Heart right ventricle (tissue), 16 donors: ENCODE data around the gene ABLIM2. TPM values are rescaled to one million over a fixed set of nuclear protein-coding genes. Genes with fewer than 3 reads are reported as not detected.

Experiments used
- ATAC-seq, 8 donors: fragments of 200-7000 bp; cut with Tn5 transposase; one replicate each; pipeline ENCODE4 v1.9.1; 2020; ENCODE audit warnings: mild to moderate bottlenecking in 8 of 8, moderate library complexity in 8 of 8, moderate number of reproducible peaks in 1 of 8
- DNase-seq, 2 donors: peaks; one replicate each; pipeline ENCODE4 v3.0.0-alpha.2; 2020
- H3K27ac ChIP-seq, 10 donors: fragments of 200-600 bp; sonication (generic) in 2 of 10; one replicate each; pipeline versions ENCODE4 v1.5.0 to v1.8.0; 2020 to 2022; ENCODE audit warnings: mild to moderate bottlenecking in 3 of 10
- H3K27me3 ChIP-seq, 7 donors: fragments of 200-600 bp; one replicate each; pipeline ENCODE4 v1.8.0; 2021 to 2022; ENCODE audit warnings: mild to moderate bottlenecking in 2 of 7
- H3K36me3 ChIP-seq, 9 donors: fragments of 200-600 bp; sonication (generic) in 1 of 9; one replicate each; pipeline versions ENCODE4 v1.5.0 to v1.8.0; 2020 to 2022; ENCODE audit warnings: mild to moderate bottlenecking in 2 of 9
- H3K4me1 ChIP-seq, 9 donors: fragments of 200-600 bp; sonication (generic) in 1 of 9; one replicate each; pipeline versions ENCODE4 v1.5.0 to v1.8.0; 2020 to 2022; ENCODE audit warnings: mild to moderate bottlenecking in 4 of 9
- H3K4me3 ChIP-seq, 10 donors: fragments of 200-600 bp; sonication (generic) in 2 of 10; one replicate each; pipeline versions ENCODE4 v1.5.0 to v1.8.0; 2020 to 2022; ENCODE audit warnings: mild to moderate bottlenecking in 7 of 10, moderate library complexity in 2 of 10
- H3K9me3 ChIP-seq, 11 donors: fragments of 200-600 bp in 10 of 11; sonication (generic) in 2 of 11; one replicate each; pipeline versions ENCODE4 v1.5.0 to v1.8.0; 2013 to 2022; ENCODE audit warnings: mild to moderate bottlenecking in 2 of 11, control low read depth in 1 of 11, moderate library complexity in 1 of 11
- CTCF ChIP-seq, 9 donors: fragments of 200-600 bp; sonication (generic) in 2 of 9; IDR thresholded peaks; one replicate each; pipeline versions ENCODE4 v1.5.0 to v1.8.0; 2021 to 2022; ENCODE audit warnings: antibody characterized with exemption in 9 of 9, mild to moderate bottlenecking in 5 of 9, moderate library complexity in 1 of 9
- WGBS, 2 donors: extraction: QIAGEN DNeasy Blood & Tissue Kit; methylation state at CpG; one replicate each; pipeline ENCODE4 v1.1.7; 2013; ENCODE audit warnings: inconsistent platforms in 1 of 2; 5-methylcytosine and 5-hydroxymethylcytosine counted together
- intact Hi-C, 10 donors: fragments of 100-400 bp; cut with DNase I; formaldehyde crosslinking; loops; one replicate each; pipeline versions ENCODE4 v1.11.1 to v1.14.2; 2022
- polyA plus RNA-seq, 2 donors: library from polyadenylated mRNA; stranded (reverse); fragments of 200-250 nt; gene quantifications; one replicate each; pipeline ENCODE4 v1.2.3, GENCODE V29; 2013
- total RNA-seq, 10 donors: library from RNA; stranded (reverse); fragmentation: NEBNext Ultra II Directional in 3 of 10; extraction: Animal tissue kit (Norgen Biotek cat#: 25700) in 3 of 10; gene quantifications; one replicate each; pipeline versions ENCODE4 v1.2.1 to v1.2.4, GENCODE V29; 2021 to 2023
- donor health status: Arrhythmogenic right ventricular cardiomyopathy.
- donor health status: ischemic (EF 13 %, LVEDD 7.1; RV severe dilation, severe dysfunction).
- donor health status: healthy with polysubstance abuse.
- donor health status: DM: no; HTN: yes; CAD: no.
- donor health status: DM: no; HTN: no; CAD: no.
- donor health status: ischemic (EF 25% LVEDD 6.9; RV normal size, moderate dysfunction).
- donor health status: ischemic (EF 25% LVEDD 5.7; RV mildly dilated, moderate dysfunction).
- donor health status: healthy.
- donor health status: DM: yes; HTN: yes; CAD: no.
- donor health status: Ischemic cardiomyopathy.
- donor health status: ischemic (EF 35%, LVEDD 5.7; RV mildly dilated, moderate dysfunction).
- donor health status: nonischemic (EF 11% LVEDD 7.7; RV severe dilation, severe dysfunction).
- donor health status: DM: yes; HTN: yes; CAD: no.
- donor health status: PGD.
- donor health status: ischemic (EF 29% LVEDD 5.4; RV normal size, mild dysfunction).
- donor health status: nonischemic (EF 23%, LVEDD 6.1; RV moderate dilation, normal function).

The ABLIM2 gene
- total and polyA plus RNA-seq, 12 donors: 7.2 to 27.8 (median 17.6) TPM

GRCh38 chr4:8044244-8044643, 114.4 kb downstream of the ABLIM2 start:
- Histone ChIP-seq H3K9me3 (no peaks in the 10 kb centered on the region), H3K27ac (no peak overlapping the region), H3K36me3 (no peaks in the 10 kb centered on the region), H3K27me3 (no peaks in the 10 kb centered on the region), H3K4me1 (no peaks in the 10 kb centered on the region), H3K4me3 (no peak overlapping the region)
- TF ChIP-seq CTCF (IDR thresholded peaks at IDR 0.05): no peak
- ATAC-seq (no peak), DNase-seq (no peak)
- 90% methylated on average over 7 of the region's 7 CpGs for WGBS, 2 donors
- intact Hi-C loops: no loop called here

- Histone ChIP-seq H3K27ac (no peak overlapping the region), H3K4me3 (no peak overlapping the region), H3K4me1 (no peaks in the 10 kb centered on the region), H3K36me3 (no peaks in the 10 kb centered on the region), H3K9me3 (no peaks in the 10 kb centered on the region), H3K27me3 (no peaks in the 10 kb centered on the region)
- intact Hi-C loops: no loop called here
- TF ChIP-seq CTCF (IDR thresholded peaks at IDR 0.05): no peak
- 93 to 95% methylated on average over 16 of the region's 16 CpGs for WGBS, 2 donors
- no peak for DNase-seq
- ATAC-seq: no peak
Observed at GRCh38 chr4:8043596-8043995, 115.0 kb downstream of the ABLIM2 start.

GRCh38 chr4:8041868-8042267, 116.7 kb downstream of the ABLIM2 start:
- intact Hi-C loops: no loop called here
- DNase-seq: no peak
- 86 to 88% methylated on average over 11 of the region's 11 CpGs for WGBS, 2 donors

GRCh38 chr4:8041172-8041571, 117.4 kb downstream of the ABLIM2 start:
- intact Hi-C loops: no loop called here
- H3K4me3 ChIP-seq: no peak overlapping the region
- TF ChIP-seq CTCF (IDR thresholded peaks at IDR 0.05): no peak
- WGBS, 2 donors: 92 to 94% methylated on average over 7 of the region's 7 CpGs
- H3K27ac ChIP-seq: no peak overlapping the region
- no peaks in the 10 kb centered on the region for H3K9me3 ChIP-seq
- H3K36me3 ChIP-seq: no peaks in the 10 kb centered on the region
- no peak for ATAC-seq
- no peak for DNase-seq
- H3K4me1 ChIP-seq: no peaks in the 10 kb centered on the region
- no peaks in the 10 kb centered on the region for H3K27me3 ChIP-seq

More at GRCh38 chr4:8041868-8042267, 116.7 kb downstream of the ABLIM2 start:
- H3K4me1 ChIP-seq: no peaks in the 10 kb centered on the region
- no peaks in the 10 kb centered on the region for H3K9me3 ChIP-seq
- no peak for ATAC-seq
- no peak for TF ChIP-seq CTCF (IDR thresholded peaks at IDR 0.05)
- no peak overlapping the region for H3K4me3 ChIP-seq
- no peaks in the 10 kb centered on the region for H3K36me3 ChIP-seq
- H3K27me3 ChIP-seq: no peaks in the 10 kb centered on the region
- H3K27ac ChIP-seq: no peak overlapping the region
